HG02840 (cell line): ENCODE measurements around the gene ISOC1.

Experiments used
- ATAC-seq: cut with Tn5 transposase; IDR thresholded peaks from one replicate; pipeline ENCODE4 v1.9.1; 2021; ENCODE audit warnings: mild to moderate bottlenecking, moderate library complexity, moderate number of reproducible peaks; ENCODE audit not compliant: unreplicated experiment, low FRiP score

Gene ISOC1

DNA sequence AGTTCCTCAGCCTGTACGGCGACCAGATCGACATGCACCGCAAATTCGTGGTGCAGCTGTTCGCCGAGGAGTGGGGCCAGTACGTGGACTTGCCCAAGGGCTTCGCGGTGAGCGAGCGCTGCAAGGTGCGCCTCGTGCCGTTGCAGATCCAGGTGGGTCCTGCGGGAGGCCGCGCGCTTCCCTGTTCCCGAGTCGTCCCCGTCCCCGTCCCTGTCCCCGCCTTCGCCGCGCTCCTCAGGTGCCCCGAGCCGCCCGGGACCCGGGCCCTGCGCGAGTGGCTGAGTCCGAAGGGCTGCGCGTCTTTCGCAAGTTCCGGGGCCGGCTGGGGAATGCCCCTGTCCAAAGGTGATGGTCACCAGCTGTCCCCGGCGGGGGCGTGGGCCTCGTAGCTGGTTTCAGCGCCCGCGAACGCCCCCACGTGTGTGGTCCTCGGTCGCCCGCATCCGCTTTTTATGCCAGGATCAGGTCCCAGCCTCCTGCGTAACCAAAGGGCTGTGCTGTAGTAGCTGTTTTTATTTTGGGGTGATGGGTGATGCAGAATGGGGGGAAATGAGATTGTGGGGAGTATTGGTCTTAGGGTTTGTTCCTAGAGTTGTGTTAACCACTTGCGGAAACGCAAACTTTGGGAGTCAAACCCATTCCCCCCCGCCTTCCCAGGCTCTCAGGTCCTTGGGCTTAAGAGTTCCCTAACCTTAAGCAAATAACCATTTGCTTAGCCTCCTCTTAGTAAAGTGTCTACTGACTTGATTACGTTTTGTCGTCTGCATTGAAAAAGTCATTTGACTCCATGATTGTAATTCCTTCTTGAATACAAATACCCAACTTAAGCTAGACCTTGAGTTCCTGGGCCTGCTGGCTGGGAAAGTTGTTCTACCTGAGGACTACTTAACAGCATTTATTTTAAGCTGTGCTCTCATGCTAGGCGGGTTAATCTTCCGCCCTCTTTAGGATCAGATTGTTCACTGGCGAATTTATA, 663 bp downstream of the ISOC1 start:
- peak; percentile 53 for ATAC-seq

- ATAC-seq: no peak
Measured at GRCh38 chr5:129096382-129096991, 1.9 kb downstream of the ISOC1 start.

DNA sequence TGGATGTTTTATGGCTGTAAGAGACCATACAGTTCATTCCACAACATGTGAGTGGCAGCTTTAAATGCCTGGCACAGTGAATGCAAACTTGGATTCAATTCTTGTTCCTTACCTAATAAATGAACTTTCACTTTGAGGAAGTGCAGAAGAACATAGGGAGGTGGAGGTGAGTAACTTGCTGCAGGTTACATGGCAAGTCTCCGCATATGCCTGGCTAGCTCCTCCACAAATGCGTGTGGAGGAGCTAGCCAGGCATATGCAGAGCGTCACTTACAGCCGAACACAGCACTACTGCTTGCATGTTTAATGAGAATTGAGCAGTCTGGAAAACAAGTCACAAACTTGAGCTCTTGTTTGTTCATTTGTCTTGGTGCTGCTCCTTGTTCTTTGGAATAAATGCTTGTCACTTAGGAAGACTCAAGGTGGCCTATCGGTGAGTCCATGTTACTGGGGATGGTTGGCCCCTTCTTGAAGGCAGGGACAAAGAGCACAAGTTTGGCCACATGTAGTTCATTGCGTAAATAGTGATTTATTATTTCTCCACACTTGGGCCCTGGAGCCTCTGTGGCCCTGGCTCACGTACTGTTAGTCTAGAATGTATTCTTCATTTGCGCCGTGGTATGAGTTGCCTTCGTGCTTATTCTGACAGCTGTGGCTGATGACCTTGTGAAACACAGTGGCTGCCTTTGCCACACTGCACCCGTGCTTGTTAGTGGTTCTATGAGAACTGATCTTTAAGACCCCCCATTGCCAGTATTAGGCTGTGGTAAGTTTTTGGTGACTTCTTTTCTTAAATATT, 3.1 kb downstream of the ISOC1 start:
- no peak for ATAC-seq

DNA sequence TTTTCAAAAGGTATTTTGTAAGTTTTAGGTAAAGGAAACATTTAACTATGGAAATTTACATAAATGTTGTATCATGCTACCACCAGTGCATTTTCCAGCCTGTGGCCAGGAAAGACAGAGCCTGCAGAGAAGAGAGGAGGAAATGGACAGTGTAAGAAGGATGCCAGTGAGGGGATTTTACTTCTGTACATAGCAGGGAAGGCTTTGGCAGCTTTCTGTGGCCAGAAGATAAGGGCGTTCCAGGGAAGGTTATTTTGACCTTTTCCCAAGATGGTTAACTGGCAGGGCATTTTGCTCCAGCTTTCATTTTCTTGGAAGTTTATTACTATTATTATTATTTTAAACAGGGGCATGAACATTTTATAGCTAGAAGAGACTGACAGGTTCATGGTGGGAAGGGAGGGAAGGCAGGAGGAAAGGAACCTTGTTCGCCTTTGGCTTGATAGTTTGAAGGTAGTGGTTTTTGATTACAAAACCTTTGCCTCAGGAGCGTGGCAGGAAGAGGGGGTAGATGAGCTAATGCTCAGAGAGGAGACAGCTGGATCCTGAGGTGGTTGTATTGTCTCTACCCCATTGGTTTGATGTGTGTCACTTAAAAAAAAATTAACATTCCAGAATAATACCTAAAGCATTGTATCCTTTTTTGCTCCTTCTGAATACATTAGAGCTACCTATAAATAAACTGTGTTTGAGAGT, 4.1 kb downstream of the ISOC1 start:
- no peak for ATAC-seq

GRCh38 chr5:129099184-129099569, 4.6 kb downstream of the ISOC1 start:
- ATAC-seq: no peak

DNA sequence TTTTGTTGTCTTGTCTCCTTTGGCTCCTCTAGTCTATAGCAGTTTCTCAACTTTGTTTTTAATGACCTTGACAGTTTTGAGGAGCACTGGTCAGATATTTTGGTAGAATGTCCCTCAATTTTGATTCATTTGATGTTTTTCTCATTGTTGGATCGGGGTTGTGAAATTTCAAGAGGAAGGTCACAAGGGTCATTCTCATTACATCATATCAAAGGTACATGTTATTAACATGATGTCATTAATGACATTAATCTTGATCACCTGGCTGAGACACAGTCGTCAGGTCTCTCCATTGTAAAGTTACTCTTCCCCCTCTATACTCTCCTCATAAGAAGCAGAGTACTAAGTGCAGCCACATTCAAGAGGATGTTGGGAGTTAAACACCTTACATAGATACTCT, 7.2 kb downstream of the ISOC1 start:
- no peak for ATAC-seq

DNA sequence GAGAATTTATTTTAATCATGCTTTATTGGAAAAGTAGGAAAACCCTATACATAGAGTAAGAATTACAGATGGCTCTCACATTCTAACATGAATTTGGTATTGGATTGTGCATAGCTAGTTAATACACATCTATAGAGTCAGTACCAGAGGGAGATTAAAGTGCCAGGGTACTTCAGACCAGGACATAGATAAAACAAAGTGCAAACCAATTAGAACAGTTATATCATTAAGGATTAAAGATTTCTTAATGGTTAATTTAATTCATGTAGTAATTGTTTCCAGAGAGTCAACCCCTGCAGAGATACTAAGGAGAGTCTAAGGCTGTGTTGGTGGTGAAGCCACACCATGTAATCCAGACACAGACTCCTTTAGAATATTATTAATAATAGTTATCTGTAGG, 8.8 kb downstream of the ISOC1 start:
- no peak for ATAC-seq

DNA sequence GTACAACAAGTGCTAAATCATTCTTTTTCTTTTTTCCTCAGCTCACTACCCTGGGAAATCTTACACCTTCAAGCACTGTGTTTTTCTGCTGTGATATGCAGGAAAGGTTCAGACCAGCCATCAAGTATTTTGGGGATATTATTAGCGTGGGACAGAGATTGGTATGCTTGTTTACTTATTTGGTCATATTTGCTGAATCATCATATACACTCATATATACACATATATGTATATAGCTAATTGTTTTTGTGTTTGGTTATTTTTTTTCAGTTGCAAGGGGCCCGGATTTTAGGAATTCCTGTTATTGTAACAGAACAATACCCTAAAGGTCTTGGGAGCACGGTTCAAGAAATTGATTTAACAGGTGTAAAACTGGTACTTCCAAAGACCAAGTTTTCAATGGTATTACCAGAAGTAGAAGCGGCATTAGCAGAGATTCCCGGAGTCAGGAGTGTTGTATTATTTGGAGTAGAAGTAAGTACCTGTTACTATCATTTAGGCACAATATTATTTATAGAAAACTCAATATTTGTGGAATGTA, 10.4 kb downstream of the ISOC1 start:
- ATAC-seq: no peak

DNA sequence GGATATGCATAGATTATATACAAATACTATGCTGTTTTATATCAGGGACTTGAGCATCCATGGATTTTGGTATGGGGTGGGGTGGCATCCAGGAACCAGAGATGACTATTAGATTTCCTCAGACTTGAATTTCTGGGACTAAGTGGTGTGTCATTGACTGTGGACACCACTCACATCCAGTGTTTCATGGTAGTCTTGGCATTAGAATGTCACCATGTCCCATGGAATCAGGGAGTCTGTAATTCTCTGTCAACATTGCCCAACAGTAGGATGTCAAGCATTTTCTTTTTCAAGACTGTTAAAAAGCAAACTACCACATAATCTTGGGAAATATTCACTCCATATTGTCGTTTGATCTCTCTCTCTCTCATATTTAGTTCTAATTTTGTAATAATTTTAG, 13.1 kb downstream of the ISOC1 start:
- no peak for ATAC-seq

DNA sequence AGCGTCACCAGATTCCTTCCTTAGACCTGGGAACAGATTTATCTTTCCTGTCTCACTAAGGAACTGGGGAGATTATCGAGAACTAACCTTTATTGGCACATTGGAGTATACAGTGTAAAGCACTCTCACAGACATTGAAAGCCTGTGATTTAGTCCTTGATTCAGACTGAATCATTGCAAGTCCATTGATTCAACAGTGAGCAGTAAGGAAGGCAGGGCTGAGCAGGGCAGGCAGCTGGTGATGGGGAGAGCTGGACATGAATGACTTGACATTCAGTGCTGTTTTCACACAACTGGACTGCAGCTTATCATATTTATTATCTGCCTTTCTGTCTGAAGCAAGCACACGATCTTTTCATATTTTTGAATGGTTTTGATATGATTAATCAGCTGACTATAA, 16.2 kb downstream of the ISOC1 start:
- no peak for ATAC-seq

DNA sequence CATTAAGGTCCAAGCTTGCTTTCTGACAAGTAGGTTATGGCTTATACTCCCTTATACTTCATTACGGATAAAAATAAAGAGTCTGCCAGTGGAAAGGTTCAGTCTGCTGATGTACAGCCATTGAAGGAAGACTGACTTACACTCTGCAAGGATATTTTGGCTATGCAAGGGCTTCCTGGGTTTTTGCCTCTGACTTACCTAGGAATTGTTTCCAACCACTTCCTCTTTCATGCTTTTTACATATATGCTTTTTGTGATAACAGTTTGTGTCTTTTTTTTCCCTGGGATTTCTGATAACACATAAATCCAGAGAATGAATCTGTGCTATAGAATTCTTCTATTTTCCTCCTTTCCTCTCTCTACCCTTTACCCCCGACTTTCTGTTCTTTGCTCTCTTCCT, 16.8 kb downstream of the ISOC1 start:
- no peak for ATAC-seq

DNA sequence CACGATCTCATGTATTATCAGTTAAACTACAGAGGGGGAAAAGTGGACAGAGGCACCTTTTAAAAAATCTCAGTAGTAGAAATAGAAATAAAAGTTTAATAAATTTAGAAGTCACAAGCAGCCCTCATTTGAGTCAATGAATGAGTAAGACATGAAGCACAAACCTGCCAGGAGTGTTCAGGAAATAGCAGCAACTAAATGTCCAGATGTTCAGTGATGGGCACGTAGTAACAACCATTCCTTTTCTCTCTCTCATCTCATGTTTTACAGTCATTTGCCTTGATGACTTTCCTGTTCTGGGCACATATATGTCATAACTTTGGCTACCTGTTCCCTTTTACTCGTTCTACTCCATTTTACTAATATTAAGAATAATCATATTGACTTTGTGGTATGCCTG, 17.7 kb downstream of the ISOC1 start:
- no peak for ATAC-seq

- no peak for ATAC-seq
Measured at GRCh38 chr5:129113867-129114266, 19.3 kb downstream of the ISOC1 start.

GRCh38 chr5:129114539-129115193, 20.1 kb downstream of the ISOC1 start:
- ATAC-seq: no peak

GRCh38 chr5:129115680-129116079, 21.1 kb downstream of the ISOC1 start:
- no peak for ATAC-seq

- no peak for ATAC-seq
Measured at GRCh38 chr5:129116797-129117196, 22.2 kb downstream of the ISOC1 start.

DNA sequence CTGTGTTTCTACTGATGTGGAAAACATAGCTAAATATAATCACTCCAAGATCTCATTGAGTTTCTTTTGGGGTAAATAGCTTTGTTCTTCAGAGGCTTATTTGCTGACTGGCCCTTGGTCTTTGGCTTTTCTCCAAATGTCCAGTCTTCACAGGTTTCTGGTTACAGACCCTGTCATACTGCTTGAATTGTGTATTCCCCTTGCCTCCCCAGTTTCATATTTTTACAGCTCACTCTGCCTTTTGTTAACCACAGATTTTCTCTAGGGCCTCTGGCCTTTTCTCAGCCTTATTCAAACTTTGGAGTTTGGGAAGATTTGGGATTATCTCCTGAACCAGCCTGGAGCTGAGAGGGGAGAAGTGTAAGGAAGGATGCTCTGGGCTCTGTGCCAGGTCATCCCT, 23.9 kb downstream of the ISOC1 start:
- no peak for ATAC-seq

DNA sequence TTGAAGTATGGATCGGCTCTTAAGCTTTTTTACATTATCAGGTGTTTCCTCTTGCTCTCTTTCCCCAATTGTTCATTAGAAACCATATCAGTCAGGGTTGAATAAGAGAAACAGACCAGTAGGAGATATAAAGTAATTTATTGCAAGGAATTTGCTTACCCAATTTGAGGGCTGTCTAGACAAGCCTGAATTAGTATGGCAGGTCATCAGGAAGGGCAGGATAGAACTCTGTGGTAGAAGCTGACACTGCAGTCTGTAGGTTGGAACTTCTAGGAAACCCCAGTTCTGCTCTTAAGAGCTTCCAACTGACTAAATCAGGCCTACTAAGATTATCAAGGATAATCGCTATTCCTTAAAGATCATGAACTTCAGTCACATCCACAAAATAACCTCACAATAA, 24.3 kb downstream of the ISOC1 start:
- no peak for ATAC-seq

DNA sequence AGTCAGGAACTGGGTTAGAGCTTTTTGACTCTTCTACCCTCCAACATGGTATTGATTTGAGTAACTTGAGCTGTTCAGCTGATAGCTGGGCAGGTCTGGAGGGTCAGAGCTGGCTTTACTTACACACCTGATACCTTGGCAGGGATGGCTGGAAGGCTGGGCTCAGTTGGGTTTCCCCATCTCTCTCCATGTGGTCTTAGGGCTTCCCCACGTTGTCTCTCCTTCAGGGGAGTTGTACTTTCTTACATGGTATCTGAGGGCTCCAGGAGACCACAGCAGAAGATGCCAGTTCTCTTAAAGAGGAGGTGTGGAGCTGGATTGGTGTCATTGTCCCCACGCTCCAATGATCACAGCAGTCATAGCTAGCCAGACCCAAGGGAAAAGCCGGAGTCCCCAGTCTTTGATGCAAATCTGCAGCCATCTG, 25.6 kb downstream of the ISOC1 start:
- ATAC-seq: peak; percentile 76

DNA sequence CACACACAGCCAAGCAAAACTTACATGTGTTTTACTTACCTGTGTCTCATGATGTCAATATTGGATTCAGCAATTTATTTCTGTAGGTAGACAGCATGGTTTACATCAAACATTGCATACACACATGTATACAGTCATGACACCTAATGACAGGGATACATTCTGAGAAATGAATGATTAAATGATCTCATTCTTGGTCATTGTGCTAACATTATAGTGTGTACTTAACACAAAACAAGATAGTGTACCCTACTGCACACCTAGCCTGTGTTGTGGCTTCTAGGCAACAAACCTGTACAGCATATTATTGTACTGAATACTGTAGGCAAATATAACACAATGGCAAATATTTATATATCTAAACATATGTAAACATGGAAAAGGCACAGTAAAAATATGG, 28.0 kb downstream of the ISOC1 start:
- no peak for ATAC-seq
